Medulla oblongata (tissue), 1 donor: ENCODE data around the gene NBPF20.
"Not testable (repeated sequence)": the region's sequence is repeated elsewhere in the genome, so short reads cannot be mapped to it uniquely, and the experiment has no call there.

Source experiments
- DNase-seq: peaks from one replicate; pipeline ENCODE4 v3.0.0-alpha.2; 2015; ENCODE audit errors: extremely low spot score

The NBPF20 gene

DNA sequence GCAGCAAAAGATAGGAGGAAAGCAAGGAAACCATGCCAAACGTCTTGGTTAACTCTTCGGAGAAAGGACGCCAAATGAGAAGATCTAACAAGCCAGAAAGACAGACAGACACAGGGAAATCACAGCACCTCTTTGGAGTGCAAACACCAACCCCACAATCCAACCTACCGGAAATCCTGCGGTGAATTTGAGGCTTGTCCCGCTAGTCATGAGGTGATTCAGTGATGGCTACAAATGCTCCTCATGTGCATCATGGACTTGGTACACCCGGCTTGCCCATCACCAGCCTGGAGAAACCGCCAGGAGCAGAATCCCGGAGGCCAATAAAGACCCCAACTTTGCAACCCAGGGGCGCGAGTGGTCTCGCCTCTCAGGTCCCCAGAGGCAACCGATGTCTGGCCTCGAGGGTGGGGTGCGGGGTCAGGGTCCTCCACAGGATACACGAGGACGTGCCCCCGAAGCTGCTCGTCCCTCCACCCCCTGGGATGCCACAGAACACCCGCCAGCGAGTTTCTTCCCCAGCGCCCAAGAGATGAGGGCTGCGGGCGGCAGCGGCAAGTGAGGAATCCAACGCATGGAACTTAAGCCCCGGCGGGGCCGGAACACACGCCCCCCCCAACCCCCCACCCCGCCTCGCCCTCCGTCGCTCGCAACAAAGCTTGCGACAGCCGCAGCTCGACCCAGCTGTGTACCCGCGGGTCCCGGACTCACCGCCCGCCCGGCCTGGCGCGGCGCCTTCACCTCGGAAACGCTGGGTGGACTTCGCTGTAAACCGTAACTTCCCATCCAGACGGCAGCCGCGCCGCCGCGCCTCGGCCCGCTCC is 579 bp downstream of the NBPF20 start:
- peak; percentile 5 for DNase-seq

DNA sequence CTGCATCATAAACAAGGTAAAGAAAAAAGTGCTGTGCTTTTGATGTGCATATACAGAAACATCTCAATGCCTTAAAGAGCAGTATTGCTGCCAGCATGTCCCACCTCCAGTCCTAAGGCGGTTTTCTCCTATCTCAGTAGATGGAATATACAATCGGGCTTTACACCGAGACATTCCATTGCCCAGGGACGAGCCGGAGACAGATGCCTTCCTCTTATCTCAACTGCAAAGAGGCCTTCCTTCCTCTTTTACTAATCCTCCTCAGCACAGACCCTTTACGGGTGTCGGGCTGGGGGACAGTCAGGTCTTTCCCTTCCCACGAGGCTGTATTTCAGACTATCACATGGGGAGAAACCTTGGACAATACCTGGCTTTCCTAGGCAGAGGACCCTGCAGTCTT is 10.3 kb downstream of the NBPF20 start:
- DNase-seq = not testable (repeated sequence)

DNA sequence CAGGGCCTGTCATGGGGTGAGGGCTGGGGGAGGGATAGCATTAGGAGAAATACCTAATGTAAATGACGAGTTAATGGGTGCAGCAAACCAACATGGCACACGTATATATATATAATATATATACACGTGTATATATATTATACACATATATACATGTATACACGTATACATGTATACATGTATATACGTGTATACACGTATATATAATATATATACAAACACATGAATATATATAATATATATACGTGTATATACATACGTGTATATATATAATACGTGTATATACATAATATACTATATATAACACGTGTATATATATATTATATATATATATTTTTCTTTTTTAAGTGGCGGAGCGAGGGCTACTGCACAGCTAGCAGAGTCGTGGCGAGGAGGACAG is 18.1 kb downstream of the NBPF20 start:
- DNase-seq = not testable (repeated sequence)

DNA sequence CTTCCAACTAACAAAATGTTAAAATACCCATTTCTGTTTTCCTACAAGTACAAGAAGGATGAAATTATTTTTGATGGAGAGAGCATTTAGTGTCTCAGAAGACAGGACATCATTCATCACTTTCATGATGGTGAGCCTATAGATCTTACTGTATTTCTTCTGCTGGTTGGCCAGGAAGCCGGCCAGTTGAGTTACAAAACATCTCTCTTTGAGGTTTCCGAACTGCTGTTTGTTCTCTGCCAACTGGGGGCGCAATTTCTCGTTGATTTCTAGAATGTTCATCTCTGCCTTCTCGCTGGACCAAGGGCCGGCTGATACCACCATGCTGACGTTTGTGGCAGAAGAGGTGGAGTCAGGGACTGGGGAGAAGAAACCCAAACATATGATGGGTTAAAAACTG is 20.5 kb downstream of the NBPF20 start:
- DNase-seq = peak; percentile 1

DNA sequence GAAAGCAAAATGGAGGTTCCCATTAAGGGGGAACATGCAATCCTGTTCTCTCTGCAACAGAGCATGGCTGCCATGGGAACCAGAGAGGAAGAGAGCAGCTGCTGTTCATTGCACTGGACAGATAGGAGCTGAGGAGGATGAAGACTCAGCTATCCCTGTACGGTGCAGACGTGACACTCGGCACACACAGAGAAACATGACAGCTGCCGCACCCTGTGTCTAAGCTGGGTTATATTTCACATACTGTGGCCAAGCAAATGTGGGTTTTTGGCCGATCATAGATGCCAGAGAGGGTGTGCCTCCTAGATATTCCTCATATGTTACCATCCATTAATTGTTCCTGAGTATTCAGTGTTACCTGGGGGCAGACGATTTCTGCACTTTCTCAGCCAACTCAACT is 24.7 kb downstream of the NBPF20 start:
- DNase-seq = not testable (repeated sequence)
